NT2/D1 (cell line): ENCODE measurements around the gene FAM83B.
"Not testable (repeated sequence)": the region's sequence is repeated elsewhere in the genome, so short reads cannot be mapped to it uniquely, and the experiment has no call there.

Experiments
- DNase-seq: peaks from one replicate; pipeline ENCODE4 v3.0.0-alpha.2; 2011; ENCODE audit warnings: low read depth, low spot score
- H3K27me3 ChIP-seq: 2 replicates; pipeline ENCODE4 v1.6.0; 2011; ENCODE audit warnings: mild to moderate bottlenecking; ENCODE audit not compliant: insufficient read length, insufficient read depth
- H3K36me3 ChIP-seq: 2 replicates; pipeline ENCODE4 v1.6.1; 2011; ENCODE audit warnings: mild to moderate bottlenecking, low read length, mixed read lengths; ENCODE audit not compliant: insufficient read depth, insufficient read length
- H3K4me1 ChIP-seq: 2 replicates; pipeline ENCODE4 v1.5.1; 2011; ENCODE audit not compliant: insufficient read depth, insufficient read length
- H3K4me3 ChIP-seq: 2 replicates; pipeline ENCODE4 v1.5.1; 2011; ENCODE audit warnings: low read depth; ENCODE audit not compliant: insufficient read length
- H3K9ac ChIP-seq: 2 replicates; pipeline ENCODE4 v1.6.0; 2011; ENCODE audit warnings: low read depth; ENCODE audit not compliant: insufficient read length
- H3K9me3 ChIP-seq: 2 replicates; pipeline ENCODE4 v1.5.1; 2011; ENCODE audit warnings: mild to moderate bottlenecking, low read length; ENCODE audit not compliant: insufficient read depth
- SUZ12 ChIP-seq: IDR thresholded peaks from 2 replicates; pipeline ENCODE4 v1.6.1; 2011; ENCODE audit not compliant: insufficient read length, insufficient read depth; ENCODE audit errors: extremely low read depth
- YY1 ChIP-seq: IDR thresholded peaks from 2 replicates; pipeline ENCODE4 v1.6.1; 2011; ENCODE audit not compliant: insufficient read length, insufficient read depth
- ZNF274 ChIP-seq: IDR thresholded peaks from 2 replicates; pipeline ENCODE4 v1.6.1; 2011; ENCODE audit warnings: mild to moderate bottlenecking, low read depth, low read length

FAM83B gene

GRCh38 chr6:54810147-54810546 is 36.4 kb upstream of the FAM83B start:
- TF ChIP-seq YY1, result no peak
- TF ChIP-seq ZNF274, result no peak
- TF ChIP-seq SUZ12, result no peak
- DNase-seq, result no peak

GRCh38 chr6:54813892-54814291 is 32.7 kb upstream of the FAM83B start:
- TF ChIP-seq ZNF274, result no peak
- TF ChIP-seq YY1, result no peak
- no peak for TF ChIP-seq SUZ12
- H3K4me1 ChIP-seq, result no peaks in the 10 kb centered on the region
- no peaks in the 10 kb centered on the region for H3K27me3 ChIP-seq
- DNase-seq, result no peak
- no peak overlapping the region for H3K9ac ChIP-seq
- no peaks in the 10 kb centered on the region for H3K36me3 ChIP-seq
- no peak overlapping the region for H3K4me3 ChIP-seq
- H3K9me3 ChIP-seq, result 0 out of 2 replicates have a peak, but pooled peaks cover 7% of the 10 kb centered on the region

More at GRCh38 chr6:54810147-54810546, 36.4 kb upstream of the FAM83B start:
- Histone ChIP-seq H3K27me3 (no peaks in the 10 kb centered on the region), H3K9me3 (0 out of 2 replicates have a peak, but pooled peaks cover 7% of the 10 kb centered on the region), H3K4me1 (no peaks in the 10 kb centered on the region), H3K9ac (no peak overlapping the region), H3K4me3 (no peak overlapping the region), H3K36me3 (no peaks in the 10 kb centered on the region)

- no peak for DNase-seq
- Histone ChIP-seq H3K4me1 (no peaks in the 10 kb centered on the region), H3K27me3 (no peaks in the 10 kb centered on the region), H3K9me3 (0 out of 2 replicates have a peak, but pooled peaks cover 7% of the 10 kb centered on the region), H3K4me3 (no peak overlapping the region), H3K36me3 (no peaks in the 10 kb centered on the region), H3K9ac (no peak overlapping the region)
- no peak for TF ChIP-seq ZNF274
- no peak for TF ChIP-seq SUZ12
- TF ChIP-seq YY1, result no peak
These were observed 29.3 kb upstream of the FAM83B start for GRCh38 chr6:54817236-54817635.

- TF ChIP-seq ZNF274, result no peak
- no peak for TF ChIP-seq SUZ12
- TF ChIP-seq YY1, result no peak
- Histone ChIP-seq H3K9me3 (0 out of 2 replicates have a peak, but pooled peaks cover 2% of the 10 kb centered on the region), H3K4me1 (no peaks in the 10 kb centered on the region), H3K9ac (no peak overlapping the region), H3K4me3 (no peak overlapping the region), H3K36me3 (no peaks in the 10 kb centered on the region), H3K27me3 (no peaks in the 10 kb centered on the region)
- DNase-seq, result no peak
These were observed 28.7 kb upstream of the FAM83B start for GRCh38 chr6:54817834-54818233.

GRCh38 chr6:54824225-54824624 is 22.3 kb upstream of the FAM83B start:
- not testable (repeated sequence) for H3K9ac ChIP-seq, H3K9me3 ChIP-seq, H3K36me3 ChIP-seq, H3K4me3 ChIP-seq, H3K4me1 ChIP-seq, DNase-seq, H3K27me3 ChIP-seq

- Histone ChIP-seq H3K9ac (no peak overlapping the region), H3K27me3 (no peaks in the 10 kb centered on the region), H3K36me3 (no peaks in the 10 kb centered on the region), H3K4me1 (no peaks in the 10 kb centered on the region), H3K9me3 (no peaks in the 10 kb centered on the region), H3K4me3 (no peak overlapping the region)
- TF ChIP-seq SUZ12 (no peak), ZNF274 (no peak), YY1 (no peak)
- no peak for DNase-seq
These were observed 19.6 kb upstream of the FAM83B start for GRCh38 chr6:54827010-54827409.

GRCh38 chr6:54830216-54830615 is 16.4 kb upstream of the FAM83B start:
- DNase-seq, result no peak
- Histone ChIP-seq H3K4me3 (no peak overlapping the region), H3K9me3 (no peaks in the 10 kb centered on the region), H3K36me3 (no peaks in the 10 kb centered on the region), H3K9ac (no peak overlapping the region), H3K27me3 (no peaks in the 10 kb centered on the region), H3K4me1 (no peaks in the 10 kb centered on the region)
- no peak for TF ChIP-seq SUZ12
- no peak for TF ChIP-seq ZNF274
- TF ChIP-seq YY1, result no peak

- TF ChIP-seq YY1 (no peak), ZNF274 (no peak)
- H3K9me3 ChIP-seq, result no peaks in the 10 kb centered on the region
- no peak overlapping the region for H3K4me3 ChIP-seq
- DNase-seq, result no peak
- no peaks in the 10 kb centered on the region for H3K36me3 ChIP-seq
- H3K27me3 ChIP-seq, result no peaks in the 10 kb centered on the region
- no peak overlapping the region for H3K9ac ChIP-seq
- no peaks in the 10 kb centered on the region for H3K4me1 ChIP-seq
These were observed 11.4 kb upstream of the FAM83B start for GRCh38 chr6:54835176-54835575.
